Type B pancreatic cell (in vitro differentiated cells): ENCODE data around the gene TGFBI. TPM values are rescaled to one million over a fixed set of nuclear protein-coding genes. Genes with fewer than 3 reads are reported as not detected.

Experiments used
- DNase-seq: peaks from one replicate; pipeline ENCODE4 v3.0.0; 2021; ENCODE audit warnings: mixed read lengths; ENCODE audit not compliant: unreplicated experiment; ENCODE audit errors: extremely low spot score
- H3K27ac Mint-ChIP-seq: 2 replicates; pipeline ENCODE4 v1.8.0; 2021; ENCODE audit warnings: mild to moderate bottlenecking, mixed read lengths
- H3K27me3 Mint-ChIP-seq: 2 replicates; pipeline ENCODE4 v1.8.0; 2021; ENCODE audit warnings: mixed read lengths
- H3K36me3 Mint-ChIP-seq: 2 replicates; pipeline ENCODE4 v1.8.0; 2021; ENCODE audit warnings: mixed read lengths
- H3K4me1 Mint-ChIP-seq: one replicate; pipeline ENCODE4 v1.8.0; 2021; ENCODE audit warnings: mixed read lengths; ENCODE audit not compliant: unreplicated experiment
- H3K4me3 Mint-ChIP-seq: 2 replicates; pipeline ENCODE4 v1.8.0; 2021; ENCODE audit warnings: mild to moderate bottlenecking, mixed read lengths
- H3K9me3 Mint-ChIP-seq: 2 replicates; pipeline ENCODE4 v1.8.0; 2021; ENCODE audit warnings: mixed read lengths
- total RNA-seq: library from RNA; stranded (reverse); gene quantifications from 2 replicates; pipeline ENCODE4 v1.2.1, GENCODE V29; 2021; ENCODE audit warnings: low replicate concordance
- TF ChIP-seq, protein P1 (sequence below): fragments of 200-600 bp; sonication (generic); conservative IDR thresholded peaks from 2 replicates; pipeline ENCODE4 v1.5.0; 2021; ENCODE audit warnings: antibody characterized with exemption, mild to moderate bottlenecking

Gene TGFBI
- total RNA-seq, 1 donor from 2014 or later: 302 TPM

DNA sequence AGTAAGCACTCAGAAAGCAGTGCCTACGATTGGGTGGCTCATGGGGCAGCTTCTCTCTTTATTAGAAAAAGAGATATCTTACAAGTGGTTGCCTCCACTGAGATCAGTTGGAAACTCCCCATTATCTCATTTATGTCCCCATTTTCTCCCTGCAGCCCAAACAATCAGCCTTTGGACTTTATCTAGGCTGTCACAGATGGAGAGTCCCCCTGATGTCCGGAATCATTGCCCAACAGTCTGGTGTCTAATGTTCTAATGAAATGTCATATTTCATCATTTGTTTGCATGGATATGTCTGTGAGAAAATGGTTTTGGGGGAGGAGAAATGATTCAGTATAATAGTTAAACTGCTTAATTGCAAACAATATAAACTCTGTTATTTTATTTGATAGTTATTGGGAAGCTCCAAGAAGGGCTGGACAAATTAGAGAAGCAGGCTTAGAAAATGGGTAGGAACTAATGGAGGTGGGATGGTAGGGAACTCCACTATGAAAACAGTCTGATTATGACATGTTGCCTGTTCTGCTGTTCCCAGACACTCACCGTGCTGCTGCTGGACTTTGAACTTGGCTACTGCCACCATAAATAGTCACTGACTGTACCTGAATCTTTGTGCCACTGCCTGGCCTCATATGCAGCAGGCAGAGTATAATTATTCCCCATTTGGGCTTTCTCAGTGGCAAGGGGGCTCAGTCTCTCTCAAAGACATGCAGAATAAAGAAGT is 65.6 kb downstream of the TGFBI start:
- Mint-ChIP-seq H3K27ac (no peak overlapping the region), H3K9me3 (no peaks in the 10 kb centered on the region), H3K27me3 (peaks cover 10% of the 10 kb centered on the region), H3K4me3 (no peak overlapping the region), H3K36me3 (no peaks in the 10 kb centered on the region), H3K4me1 (peaks cover 18% of the 10 kb centered on the region)
- no peak for DNase-seq
- TF ChIP-seq, protein P1, sequence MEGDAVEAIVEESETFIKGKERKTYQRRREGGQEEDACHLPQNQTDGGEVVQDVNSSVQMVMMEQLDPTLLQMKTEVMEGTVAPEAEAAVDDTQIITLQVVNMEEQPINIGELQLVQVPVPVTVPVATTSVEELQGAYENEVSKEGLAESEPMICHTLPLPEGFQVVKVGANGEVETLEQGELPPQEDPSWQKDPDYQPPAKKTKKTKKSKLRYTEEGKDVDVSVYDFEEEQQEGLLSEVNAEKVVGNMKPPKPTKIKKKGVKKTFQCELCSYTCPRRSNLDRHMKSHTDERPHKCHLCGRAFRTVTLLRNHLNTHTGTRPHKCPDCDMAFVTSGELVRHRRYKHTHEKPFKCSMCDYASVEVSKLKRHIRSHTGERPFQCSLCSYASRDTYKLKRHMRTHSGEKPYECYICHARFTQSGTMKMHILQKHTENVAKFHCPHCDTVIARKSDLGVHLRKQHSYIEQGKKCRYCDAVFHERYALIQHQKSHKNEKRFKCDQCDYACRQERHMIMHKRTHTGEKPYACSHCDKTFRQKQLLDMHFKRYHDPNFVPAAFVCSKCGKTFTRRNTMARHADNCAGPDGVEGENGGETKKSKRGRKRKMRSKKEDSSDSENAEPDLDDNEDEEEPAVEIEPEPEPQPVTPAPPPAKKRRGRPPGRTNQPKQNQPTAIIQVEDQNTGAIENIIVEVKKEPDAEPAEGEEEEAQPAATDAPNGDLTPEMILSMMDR: no peak

DNA sequence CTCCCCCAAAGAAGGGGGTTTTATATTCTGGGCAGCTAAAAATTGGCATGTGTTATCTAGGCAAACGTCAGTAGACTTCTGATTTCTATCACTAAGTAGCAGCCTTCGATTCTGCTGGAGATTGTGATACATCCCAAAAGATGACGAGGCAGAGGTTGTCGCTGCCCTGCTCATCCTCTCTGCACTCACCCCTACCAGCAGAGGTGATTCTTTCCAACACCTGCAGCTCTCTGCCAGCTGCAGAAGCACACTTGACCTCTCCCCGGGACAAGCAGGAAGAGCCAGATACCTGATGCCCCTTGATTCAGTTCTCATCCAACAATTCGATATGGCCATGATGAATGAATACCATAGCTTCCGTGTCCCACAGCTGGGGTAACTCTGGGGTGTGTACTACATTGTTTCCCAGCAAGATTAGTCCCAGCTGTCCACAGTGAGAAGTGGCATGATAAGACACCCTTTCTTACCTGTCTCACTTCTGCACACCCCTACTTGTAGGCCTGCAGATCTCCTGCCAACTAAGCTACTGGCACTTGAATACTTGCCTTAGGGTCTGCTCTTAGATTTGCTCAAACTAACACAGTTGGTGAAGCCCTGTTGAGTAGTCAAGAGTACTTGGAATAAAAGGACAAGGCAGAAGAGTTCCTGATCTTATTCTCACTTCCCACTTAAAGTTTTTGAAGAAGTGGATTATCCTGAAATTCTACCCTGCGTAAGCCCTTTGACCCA is 66.3 kb downstream of the TGFBI start:
- H3K27me3 Mint-ChIP-seq: peaks cover 10% of the 10 kb centered on the region
- peaks cover 11% of the 10 kb centered on the region for H3K4me1 Mint-ChIP-seq
- TF ChIP-seq, protein P1: no peak
- H3K4me3 Mint-ChIP-seq: no peak overlapping the region
- DNase-seq: no peak
- H3K36me3 Mint-ChIP-seq: no peaks in the 10 kb centered on the region
- no peak overlapping the region for H3K27ac Mint-ChIP-seq
- H3K9me3 Mint-ChIP-seq: no peaks in the 10 kb centered on the region

DNA sequence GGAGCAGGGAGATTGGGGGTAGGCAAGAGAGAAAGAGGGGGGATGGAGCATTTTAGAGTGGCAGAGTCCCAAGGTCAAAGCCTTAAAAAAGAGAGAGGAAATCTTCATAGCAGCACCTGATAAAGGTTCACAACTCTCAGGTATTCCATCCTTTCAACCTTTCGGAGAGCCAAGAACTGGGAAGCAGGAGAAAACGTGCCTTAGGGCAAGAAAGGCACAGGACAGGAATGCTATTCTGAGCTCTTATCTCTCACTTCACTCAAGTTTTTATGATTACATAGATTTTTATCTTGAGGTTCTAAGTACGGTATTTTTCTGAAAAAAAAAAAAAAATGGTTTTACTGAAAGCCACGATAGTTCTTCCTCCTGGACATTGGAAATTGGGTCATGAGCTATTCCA is 69.4 kb downstream of the TGFBI start:
- H3K36me3 Mint-ChIP-seq: no peaks in the 10 kb centered on the region
- H3K27me3 Mint-ChIP-seq: peaks cover 16% of the 10 kb centered on the region
- no peak overlapping the region for H3K4me3 Mint-ChIP-seq
- no peaks in the 10 kb centered on the region for H3K9me3 Mint-ChIP-seq
- TF ChIP-seq, protein P1: no peak
- no peak for DNase-seq
- H3K4me1 Mint-ChIP-seq: peaks cover 10% of the 10 kb centered on the region
- no peak overlapping the region for H3K27ac Mint-ChIP-seq

DNA sequence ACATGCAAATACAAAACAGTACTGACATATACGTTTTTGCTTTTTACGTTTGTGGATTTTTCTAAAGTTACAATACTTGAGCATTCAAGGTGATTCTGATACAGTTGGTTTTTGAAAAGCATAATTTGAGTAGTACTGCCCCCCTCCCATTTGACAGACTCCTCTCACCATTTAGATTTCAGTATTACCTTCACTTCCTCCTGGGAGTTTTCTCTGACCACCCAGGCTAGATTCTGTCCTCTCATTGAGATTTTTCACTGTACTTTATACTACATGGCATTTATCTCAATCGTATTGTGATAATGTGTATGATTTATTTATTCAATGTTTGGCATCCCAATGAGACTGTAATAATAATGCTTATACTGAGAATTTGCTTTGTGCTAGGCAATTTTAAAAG is 71.1 kb downstream of the TGFBI start:
- no peaks in the 10 kb centered on the region for H3K36me3 Mint-ChIP-seq
- H3K4me3 Mint-ChIP-seq: no peak overlapping the region
- no peaks in the 10 kb centered on the region for H3K9me3 Mint-ChIP-seq
- TF ChIP-seq, protein P1: no peak
- no peak for DNase-seq
- peaks cover 16% of the 10 kb centered on the region for H3K27me3 Mint-ChIP-seq
- no peak overlapping the region for H3K27ac Mint-ChIP-seq
- peaks cover 18% of the 10 kb centered on the region for H3K4me1 Mint-ChIP-seq

DNA sequence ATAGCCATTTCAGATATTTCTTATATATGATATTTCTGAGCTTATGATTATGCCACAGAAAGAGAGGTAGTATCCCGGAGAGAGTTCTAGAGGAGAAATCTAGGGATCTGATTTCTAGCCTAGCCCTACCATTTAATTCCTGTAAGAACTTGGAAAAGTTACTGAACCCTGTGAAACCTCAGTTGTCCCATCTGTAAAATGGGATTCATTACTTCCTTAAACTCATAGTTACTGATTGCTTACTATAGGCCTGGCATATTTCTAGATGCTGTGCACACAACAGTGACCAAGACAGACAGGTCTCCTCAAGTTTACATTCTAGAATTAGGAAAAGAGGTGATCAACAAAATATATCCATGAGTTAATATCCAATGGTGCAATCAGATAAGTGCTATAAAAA is 73.1 kb downstream of the TGFBI start:
- TF ChIP-seq, protein P1: no peak
- Mint-ChIP-seq H3K4me1 (peaks cover 11% of the 10 kb centered on the region), H3K27ac (no peak overlapping the region), H3K4me3 (no peak overlapping the region), H3K27me3 (peaks cover 12% of the 10 kb centered on the region), H3K36me3 (no peaks in the 10 kb centered on the region), H3K9me3 (no peaks in the 10 kb centered on the region)
- DNase-seq: no peak
